ENCODE data around the gene DRAM2. TPM values are rescaled to one million over a fixed set of nuclear protein-coding genes. Genes with fewer than 3 reads are reported as not detected.
"Not testable (repeated sequence)": the region's sequence is repeated elsewhere in the genome, so short reads cannot be mapped to it uniquely, and the experiment has no call there.

DRAM2 gene
- total RNA-seq, 1 donor from 2014 or later, result 52.3 TPM

DNA sequence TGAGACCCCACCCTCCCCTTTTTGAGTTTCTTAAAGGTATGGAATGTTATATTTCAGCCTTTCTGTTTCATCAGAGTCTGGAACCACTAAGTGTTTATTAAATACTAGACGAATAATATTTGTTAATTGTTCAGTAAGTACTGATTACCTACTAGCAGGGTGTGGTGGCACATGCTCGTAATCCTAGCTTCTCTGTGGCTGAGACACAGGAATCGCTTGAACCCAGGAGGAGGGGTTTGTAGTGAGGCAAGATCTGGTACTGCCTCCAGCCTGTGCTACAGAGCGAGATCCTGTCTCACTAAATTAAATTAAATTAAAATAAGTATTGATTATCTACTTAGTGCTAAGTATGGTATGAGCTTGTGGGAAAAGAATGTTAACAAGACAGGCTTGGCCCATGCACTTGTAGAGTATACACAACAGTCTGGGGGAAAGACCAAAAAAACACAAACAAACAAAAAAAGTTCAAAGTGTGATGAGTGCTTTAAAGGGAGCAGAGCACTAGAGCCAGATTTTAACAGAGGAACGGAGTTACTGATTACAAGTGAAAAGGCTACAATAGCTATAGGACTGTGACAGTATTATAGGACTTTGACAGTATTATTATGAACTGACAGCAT lies 2.6 kb upstream of the DRAM2 start:
- DNase-seq (ENCODE audit: low spot score), result no peak

DNA sequence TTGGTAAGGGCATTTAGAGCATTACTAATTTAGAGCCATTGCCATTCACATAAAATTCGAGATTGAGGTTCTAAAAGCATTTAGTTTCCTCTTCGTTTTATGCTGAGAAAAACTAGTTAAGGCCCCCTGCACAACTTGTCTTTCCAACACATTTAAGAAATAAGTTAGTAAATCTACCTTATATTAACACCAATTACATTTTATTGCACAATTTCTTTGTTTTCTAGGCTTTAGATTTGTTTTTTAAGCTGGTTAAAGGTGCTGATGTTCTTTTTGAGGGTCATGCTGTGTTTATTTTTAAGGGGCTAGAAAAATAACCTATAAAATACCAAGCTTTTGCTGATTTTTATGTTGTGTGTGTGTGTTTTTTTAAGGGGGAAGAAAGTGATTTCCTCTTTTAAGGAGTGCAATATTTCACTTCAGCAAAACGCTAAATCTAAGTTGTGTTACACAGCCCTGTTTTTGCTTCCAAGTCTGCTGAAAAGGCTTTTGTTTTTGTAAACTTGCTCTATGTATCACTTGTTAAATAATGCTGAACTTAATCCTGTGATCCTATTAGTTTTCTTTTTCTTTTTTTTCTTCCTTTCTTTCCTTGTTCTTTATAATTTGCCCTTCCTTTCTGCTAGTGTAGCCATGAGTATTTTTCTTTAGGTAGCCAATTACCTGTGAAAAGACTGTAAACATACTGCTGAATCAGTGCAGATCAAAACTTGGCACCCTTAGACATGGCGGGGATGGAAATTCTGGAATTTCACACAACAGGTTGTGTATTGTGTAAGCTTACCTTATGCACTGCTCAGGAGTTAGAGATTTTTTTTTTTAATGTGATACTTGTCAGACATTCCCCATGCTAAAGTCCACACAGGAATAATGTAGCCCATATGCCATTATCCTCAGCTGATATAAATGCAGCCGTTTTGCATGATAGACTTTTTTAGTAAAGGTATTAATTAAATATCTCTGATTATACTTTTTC lies 1.6 kb upstream of the DRAM2 start:
- no peak for DNase-seq (ENCODE audit: low spot score)

DNA sequence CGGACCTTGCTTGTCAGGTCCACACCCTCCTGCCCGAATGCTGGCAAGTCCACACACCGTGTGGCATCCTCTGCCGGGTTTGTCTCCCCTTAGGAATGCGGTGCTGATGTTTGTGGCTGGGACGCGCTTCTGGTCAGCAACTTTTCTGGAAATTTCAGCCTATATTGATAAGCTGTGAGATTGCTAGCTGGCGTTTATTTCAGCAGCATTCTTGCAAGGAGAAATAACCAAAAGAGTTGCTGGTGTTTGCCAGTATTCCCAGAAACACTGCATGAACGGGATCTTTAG lies 731 bp upstream of the DRAM2 start:
- no peak for DNase-seq (ENCODE audit: low spot score)

DNA sequence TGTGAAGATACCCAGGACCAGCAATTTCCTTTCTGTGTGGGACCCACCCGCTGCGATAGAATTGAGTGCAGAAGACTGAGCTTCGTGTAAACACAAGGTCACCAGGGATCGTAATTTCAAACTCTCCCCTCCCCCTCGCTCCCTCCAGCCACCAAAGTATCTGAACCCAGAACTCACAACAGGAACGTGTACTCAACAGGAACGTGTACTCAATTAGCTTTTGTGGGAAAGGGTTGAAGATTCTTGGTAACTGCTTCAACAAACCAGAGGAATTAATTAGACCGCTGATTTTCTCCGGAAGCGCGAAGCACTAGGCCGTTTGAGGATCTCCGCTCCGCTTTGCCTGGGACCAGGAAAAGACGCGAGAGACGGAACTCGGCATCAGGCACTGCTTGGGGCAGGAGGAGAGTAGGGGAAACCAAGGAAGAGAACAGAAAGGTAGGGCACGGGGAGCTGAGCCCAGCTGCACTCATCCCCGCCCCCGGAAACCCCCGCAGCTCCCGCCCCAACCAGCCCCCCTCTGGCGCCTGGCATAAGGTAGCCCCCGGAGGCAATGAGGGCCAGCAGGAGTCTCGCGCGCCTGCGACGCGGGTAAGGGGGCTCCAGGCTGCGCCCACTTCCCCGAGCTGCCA lies 453 bp downstream of the DRAM2 start:
- DNase-seq (ENCODE audit: low spot score), result peak; percentile 55

DNA sequence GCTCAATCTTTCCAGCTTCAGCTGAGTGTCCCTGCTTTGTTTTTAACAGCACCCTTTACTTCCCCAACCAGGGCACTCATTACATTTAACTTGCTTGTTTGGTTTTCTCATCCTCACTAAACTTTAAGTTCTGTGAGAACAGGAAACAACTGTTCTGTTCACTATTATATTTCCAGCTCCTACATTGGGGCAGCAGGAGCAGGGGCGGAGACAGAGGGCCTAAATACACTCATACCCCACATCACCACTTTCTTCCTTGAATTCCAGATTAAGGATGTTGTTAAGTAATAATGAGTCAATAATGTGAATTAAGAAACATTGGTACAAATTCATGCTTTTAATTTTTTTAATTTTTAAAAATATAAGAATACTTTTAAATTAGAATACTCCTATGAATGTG lies 6.0 kb downstream of the DRAM2 start:
- DNase-seq (ENCODE audit: low spot score), result no peak

DNA sequence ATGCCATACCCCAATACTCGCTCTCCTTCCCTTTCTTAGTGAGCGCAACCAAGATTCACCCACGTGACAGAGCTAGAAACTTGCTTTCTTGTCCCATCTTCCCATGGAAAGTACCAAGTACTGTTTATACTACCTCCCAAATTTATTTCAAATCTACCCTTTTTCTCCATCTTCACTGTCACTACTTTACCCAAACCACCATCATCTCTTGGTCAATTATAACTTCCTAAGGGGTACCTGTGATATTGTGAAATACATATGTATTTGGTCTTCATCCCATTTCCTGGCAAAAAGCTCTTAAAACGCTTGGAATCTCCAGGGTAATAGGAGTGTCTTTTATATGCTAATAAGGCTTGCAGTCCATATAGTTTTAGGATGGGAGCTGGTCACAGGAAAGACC lies 8.2 kb downstream of the DRAM2 start:
- DNase-seq (ENCODE audit: low spot score), result no peak

DNA sequence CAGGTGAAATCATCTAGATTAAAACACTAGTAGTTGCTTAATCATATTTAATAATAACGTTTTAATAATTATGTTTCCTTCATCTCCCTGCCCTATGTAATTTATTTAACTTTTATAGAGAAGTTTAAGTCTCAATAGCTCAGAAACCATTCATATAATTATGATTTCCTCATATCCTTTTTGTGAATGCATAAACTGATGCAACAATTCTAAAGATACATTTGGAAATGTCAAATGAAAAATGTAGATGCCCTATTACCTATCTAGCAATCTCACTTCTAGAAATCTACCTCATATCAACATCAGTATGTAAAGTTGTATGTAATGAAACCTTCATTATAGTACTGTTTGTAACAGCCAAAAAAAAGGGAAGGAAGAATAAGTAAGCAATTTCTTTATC lies 10.5 kb downstream of the DRAM2 start:
- DNase-seq (ENCODE audit: low spot score), result no peak

DNA sequence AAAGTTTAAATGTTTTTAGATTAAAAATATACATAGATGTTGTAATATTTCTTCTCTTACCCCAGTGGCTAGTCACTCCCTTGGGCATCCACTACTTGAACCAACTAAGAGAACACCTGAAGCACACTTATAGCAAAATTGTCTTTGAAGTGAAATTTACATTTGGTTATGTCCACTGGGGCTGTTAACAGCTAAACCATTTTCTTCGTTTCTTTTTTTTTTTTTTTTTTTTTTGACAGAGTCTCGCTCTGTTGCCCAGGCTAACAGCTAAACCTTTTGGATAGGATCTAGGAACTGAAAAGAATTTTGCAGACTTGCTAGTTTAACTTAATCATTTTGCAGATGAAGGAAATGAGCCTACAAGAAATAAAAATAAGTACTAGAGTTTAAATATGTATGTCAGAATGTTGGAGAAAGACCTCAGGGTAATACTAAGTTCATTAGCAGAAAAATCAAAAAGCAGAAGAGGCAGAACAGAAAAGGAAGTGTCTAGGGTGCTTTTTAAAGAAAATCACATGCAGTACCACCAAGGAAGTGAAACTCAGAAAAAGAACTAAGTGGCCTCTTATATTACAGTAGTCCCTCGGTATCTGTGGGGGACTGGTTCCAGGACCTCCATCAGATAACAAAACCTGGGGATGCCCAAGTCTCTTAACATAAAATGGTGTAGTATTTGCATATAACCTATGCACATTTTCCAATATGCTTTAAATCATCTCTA lies 11.8 kb downstream of the DRAM2 start:
- DNase-seq (ENCODE audit: low spot score), result no peak

DNA sequence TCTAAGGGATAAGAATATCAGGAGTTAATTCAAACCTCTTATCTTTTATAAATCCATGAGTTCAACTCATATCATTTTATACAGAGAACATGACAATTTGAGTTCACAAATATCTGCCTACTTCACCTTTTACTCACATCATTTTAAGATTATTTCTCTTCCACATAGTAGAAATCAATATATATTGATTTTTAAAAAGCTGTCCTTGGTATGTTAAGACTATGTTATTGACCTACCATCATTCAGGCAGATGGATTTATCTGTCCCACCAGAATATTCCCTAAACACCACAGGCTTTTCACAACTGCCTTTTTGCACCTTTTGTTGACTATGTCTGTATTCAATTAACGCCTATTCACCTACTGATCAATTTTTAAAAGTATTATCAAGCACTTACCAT lies 13.5 kb downstream of the DRAM2 start:
- DNase-seq (ENCODE audit: low spot score), result no peak

DNA sequence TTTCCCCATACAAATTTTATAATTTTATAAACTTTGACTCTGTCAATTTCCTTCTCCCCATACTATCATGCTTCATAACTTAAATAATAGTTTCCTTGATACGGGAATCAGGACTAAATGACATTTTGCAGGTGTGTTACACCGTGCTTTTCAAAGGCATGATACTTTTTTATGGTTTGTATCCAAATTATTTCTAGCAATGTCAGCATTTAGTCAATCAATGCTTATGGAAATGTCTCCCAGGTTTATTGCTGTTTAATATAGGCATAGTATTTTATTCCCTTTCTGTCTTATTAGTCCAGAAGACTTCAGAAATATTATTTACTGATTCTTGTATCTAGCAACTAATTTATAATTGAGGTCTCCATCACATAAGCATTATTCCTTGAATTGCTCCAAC lies 23.4 kb downstream of the DRAM2 start:
- DNase-seq (ENCODE audit: low spot score), result no peak

DNA sequence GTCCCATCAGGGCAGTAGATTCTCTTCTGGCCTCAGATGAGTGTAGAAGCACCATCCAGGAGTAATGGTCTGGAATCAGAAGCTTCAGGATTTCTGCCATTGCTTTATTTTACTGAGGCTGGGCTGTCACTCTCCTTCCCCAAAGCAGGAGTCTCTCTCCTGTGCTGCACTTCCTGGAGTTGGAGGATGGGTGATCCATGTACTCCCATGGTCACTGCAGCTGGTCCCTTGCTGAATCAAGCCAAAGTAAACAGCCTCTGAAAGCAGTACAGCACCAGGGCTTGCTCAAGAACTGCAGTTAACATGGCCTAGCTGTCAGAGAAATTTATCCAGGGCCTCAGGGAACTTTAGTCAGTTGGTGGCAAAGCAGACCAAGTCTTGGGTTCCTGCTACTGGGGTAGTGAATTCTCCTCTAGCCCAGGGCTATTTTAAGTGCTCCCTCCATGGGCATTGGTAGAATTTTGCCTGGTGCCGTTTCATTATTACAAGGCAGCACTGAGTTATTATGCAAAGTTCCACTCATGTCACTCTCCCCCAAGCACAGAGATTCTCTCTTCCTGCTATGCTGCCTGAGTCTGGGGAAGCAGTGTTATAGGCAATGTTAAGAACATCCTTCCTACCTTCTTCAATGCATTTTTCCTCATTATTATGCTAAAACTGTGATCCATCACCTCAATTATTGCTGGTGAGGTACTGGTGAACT lies 29.5 kb downstream of the DRAM2 start:
- no peak for DNase-seq (ENCODE audit: low spot score)

DNA sequence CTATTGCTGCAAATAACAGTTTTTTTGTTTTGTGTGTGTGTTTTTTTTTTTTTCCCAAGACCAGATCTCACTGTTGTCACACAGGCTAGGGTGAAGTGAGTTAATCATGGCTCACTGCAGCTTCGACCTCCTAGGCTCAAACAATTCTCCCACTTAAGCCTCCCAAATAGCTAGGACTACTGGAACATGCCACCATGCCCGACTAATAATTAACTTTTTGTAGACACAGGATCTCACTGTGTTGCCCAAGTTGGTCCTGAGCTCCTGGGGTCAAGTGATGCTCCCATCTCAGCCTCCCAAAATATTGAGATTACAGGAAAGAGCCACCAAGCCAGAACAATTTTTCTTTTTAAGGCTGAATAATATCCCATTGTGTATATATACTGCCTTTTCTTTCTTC lies 34.9 kb downstream of the DRAM2 start:
- DNase-seq (ENCODE audit: low spot score), result no peak

DNA sequence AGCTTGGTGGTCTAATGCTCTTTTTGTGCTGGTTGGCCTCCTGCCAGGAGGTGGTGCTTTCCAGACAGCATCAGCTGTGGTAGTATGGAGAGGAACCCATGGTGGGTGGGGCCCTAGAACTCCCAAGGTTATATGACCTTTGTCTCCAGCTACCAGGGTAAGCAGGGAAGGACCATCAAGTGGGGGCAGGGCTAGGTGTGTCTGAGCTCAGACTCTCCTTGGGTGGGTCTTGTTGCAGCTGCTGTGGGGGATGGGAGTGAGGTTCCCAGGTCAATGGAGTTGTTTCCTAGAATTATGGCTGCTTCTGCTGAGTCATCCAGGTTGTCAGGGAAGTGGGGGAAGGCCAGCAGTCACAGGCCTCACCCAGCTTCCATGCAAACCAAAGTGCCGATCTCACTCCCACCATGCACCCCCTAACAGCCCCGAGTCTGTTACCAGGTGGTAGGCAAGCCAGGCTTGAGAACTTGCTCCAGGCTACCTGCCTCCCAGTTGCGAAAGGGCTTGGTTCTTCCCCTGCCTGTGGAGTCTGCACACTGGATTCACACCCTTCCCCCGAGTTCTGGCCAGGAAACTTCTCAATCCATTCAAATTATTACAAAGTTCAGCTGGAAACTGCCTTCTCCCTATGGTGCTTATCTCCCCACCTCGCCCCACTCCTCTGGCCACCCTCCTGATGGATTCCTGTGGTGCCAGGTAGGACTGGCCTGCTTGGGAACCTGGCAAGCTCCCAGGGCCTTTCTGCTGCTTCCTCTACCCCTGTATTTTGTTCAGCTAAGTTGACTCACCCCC lies 37.8 kb downstream of the DRAM2 start:
- DNase-seq (ENCODE audit: low spot score), result no peak

DNA sequence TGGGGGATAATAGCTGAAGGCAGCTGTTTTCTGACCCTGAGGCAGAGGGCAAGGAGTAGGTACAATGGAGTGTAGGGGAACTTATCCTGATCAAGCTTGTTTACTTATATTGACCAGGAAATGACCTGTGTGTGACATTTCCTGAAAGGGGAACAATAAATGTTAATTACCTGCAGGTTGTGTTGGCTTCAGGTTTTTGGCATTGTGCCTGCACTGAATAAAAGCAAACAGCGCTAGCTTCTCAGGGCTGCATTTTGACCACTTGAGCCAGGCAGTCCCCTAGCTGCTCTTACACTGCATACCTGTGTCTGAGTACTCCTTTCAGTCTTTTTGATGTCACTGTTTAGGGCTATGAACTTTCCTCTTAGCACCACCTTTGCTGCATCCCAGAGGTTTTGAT lies 40.6 kb downstream of the DRAM2 start:
- no peak for DNase-seq (ENCODE audit: low spot score)

DNA sequence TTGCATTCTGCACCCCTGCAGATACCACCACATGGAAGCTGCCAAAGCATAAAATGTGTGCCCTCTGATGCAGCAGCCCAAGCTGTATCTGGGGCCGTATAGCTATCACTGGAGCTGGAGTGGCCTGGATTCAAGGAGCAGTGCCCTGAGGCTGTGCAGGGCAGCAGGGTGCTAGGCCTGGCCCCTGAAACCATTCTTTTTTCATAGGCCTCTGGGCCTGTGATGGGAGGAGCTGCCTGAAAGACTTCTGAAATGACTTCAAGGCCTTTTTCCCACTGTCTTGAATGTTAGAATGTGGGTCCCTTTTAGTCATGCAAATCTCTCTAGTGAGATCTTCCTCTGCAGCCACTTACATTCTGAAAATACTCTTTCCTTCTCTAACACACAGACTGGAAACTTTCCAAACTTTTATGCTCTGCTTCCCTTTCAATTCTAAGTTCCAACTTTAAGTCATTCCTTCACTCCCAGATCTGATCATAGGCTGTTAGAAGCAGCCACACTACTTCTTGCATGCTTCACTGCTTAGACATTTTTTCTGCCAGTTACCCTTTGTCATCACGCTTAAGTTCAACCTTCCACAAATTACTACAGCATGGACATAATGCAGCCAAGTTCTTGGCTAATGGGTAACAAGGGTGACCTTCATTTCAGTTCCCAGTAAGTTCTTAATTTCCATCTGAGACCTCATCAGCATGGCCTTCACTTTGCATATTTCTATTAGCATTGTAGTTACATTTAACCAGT lies 42.4 kb downstream of the DRAM2 start:
- DNase-seq (ENCODE audit: low spot score), result no peak

DNA sequence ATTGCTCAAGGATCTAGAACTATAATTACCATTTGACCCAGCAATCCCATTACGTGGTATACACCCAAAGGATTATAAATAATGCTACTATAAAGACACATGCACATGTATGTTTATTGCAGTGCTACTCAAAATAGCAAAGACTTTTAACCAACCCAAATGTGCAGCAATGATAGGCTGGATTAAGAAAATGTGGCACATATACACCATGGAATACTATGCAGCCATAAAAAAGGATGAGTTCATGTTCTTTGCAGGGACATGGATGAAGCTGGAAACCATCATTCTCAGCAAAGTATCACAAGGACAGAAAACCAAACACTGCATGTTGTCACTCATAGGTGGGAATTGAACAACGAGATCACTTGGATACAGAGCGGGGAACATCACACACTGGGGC lies 44.5 kb downstream of the DRAM2 start:
- not testable (repeated sequence) for DNase-seq (ENCODE audit: low spot score)

DNA sequence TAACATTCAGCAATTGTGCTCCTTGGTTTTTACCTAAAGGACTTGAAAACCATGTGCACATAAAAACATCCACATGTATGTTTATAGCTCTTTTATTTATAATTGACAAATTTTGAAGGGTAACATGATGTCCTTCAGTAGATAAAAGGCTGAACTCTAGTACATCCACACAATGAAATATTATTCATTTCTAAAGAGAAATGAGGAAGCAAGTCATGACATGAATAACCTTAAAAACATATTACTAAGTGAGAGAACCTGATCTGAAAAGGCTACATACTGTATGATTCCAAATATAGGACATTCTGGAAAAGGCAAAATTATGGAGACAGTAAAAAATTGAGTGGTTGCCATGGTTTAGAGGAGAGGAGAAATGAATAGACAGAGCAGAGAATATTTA lies 50.3 kb downstream of the DRAM2 start:
- no peak for DNase-seq (ENCODE audit: low spot score)

DNA sequence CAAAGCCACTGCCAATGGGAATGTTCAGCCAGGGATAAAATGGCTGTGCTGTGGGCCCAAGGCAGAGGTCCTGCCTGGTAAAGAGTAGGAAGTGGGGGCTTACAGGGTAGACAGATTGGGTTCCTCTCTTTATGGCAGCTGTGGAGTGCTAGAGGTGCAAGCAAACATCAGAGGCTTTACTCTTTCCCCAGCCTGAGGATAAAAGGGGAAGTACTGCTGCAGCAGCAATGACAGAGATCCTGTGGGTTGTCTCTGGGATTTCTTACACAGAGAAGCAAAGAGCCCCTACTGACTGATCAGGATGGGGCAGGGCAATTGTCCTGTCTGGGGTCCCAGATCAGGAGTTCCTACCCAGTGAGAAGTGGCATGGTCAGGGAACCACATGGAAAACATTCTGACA lies 54.2 kb downstream of the DRAM2 start:
- no peak for DNase-seq (ENCODE audit: low spot score)

DNA sequence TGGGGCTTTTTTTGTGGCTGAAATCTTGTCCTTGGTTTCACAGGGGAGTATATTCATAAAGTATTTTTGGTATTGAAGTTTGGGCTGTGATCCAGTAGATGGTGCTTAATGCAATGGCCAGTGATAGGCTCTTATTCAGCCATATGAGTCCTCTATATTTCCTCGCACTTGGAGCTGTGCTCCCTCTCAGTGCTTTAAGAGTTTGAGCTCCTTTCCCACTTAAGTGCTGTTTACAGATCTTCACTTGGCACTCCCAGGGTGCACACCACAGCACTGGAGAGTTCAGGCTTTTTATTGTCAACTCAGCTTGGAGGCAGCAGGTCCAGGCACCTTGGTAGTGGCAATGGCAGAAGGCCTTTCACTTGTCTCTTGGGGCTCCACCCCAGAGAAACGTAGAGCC lies 54.9 kb downstream of the DRAM2 start:
- DNase-seq (ENCODE audit: low spot score), result no peak

All from ureter (tissue), 1 donor.